Body of pancreas (tissue), 4 donors: ENCODE results near the gene ADH5.

Experiments used
- POLR2A ChIP-seq, 3 donors: fragments of 450-650 bp; IDR thresholded peaks; one replicate each; pipeline ENCODE4 v1.6.1; 2016; ENCODE audit warnings: antibody characterized with exemption in 3 of 3, mild to moderate bottlenecking in 2 of 3
- TF ChIP-seq, protein P1 (sequence below), 7 experiments: fragments of 450-650 bp in 4 of 7; fragments of 200-600 bp in 3 of 7; sonication (generic) in 3 of 7; IDR thresholded peaks; one replicate each; pipeline ENCODE4 v1.5.1; 2016 to 2019; ENCODE audit warnings: antibody characterized with exemption in 7 of 7

DNA sequence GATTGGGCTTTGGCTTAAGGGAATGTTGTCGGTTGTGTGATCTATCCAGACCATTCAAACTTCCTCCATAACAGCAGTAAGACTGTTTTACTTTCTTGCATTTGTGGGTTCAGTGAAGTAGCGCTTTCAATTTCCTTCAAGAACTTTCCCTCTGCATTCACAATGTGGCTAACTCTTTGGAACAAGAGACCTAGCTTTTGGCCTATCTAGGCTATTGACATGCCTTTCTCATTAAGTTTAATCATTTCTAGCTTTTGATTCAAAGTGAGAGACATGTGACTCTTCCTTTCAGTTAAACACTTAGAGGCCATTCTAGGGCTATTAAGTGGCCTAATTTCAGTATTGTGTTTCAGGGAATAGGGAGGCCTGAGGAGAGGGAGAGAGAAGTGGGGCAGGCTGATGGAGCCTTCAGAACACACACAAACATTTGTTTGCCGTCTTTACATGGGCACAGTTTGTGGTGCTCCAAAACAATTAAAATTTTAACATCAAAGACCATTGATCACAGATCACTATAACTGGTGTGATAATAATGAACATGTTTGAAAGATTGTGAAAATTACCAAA is 34.1 kb downstream of the ADH5 start:
- TF ChIP-seq, protein P1, sequence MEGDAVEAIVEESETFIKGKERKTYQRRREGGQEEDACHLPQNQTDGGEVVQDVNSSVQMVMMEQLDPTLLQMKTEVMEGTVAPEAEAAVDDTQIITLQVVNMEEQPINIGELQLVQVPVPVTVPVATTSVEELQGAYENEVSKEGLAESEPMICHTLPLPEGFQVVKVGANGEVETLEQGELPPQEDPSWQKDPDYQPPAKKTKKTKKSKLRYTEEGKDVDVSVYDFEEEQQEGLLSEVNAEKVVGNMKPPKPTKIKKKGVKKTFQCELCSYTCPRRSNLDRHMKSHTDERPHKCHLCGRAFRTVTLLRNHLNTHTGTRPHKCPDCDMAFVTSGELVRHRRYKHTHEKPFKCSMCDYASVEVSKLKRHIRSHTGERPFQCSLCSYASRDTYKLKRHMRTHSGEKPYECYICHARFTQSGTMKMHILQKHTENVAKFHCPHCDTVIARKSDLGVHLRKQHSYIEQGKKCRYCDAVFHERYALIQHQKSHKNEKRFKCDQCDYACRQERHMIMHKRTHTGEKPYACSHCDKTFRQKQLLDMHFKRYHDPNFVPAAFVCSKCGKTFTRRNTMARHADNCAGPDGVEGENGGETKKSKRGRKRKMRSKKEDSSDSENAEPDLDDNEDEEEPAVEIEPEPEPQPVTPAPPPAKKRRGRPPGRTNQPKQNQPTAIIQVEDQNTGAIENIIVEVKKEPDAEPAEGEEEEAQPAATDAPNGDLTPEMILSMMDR (IDR thresholded peaks at IDR 0.05), result no peak
- TF ChIP-seq POLR2A (IDR thresholded peaks at IDR 0.05), result no peak
